GM23338 (cell line): Measurements from ENCODE around the gene SEMA3E. TPM values are rescaled to one million over a fixed set of nuclear protein-coding genes. Genes with fewer than 3 reads are reported as not detected.

Source experiments
- CREB1 ChIP-seq: fragments of 250-450 bp; sonication (Bioruptor Pico); IDR thresholded peaks from 2 replicates; pipeline ENCODE4 v1.5.0; 2020; ENCODE audit warnings: low read depth, mild to moderate bottlenecking, moderate library complexity
- CTCF ChIP-seq, 2 experiments: fragments of 200-600 bp in 1 of 2; sonication (generic) in 1 of 2; conservative IDR thresholded peaks; 2 replicates each; pipeline versions ENCODE4 v1.5.1 to v1.6.1; 2016 to 2017; ENCODE audit warnings: antibody characterized with exemption in 2 of 2, low read depth in 2 of 2, mild to moderate bottlenecking in 2 of 2, moderate library complexity in 1 of 2
- ETS1 ChIP-seq: IDR thresholded peaks from 2 replicates; pipeline ENCODE4 v1.6.1; 2016; ENCODE audit warnings: antibody characterized with exemption
- EZH2 ChIP-seq: fragments of 200-600 bp; sonication (generic); IDR thresholded peaks from one replicate; pipeline ENCODE4 v1.8.0; 2017; ENCODE audit warnings: antibody characterized with exemption, mild to moderate bottlenecking, low read depth; ENCODE audit not compliant: unreplicated experiment
- NANOG ChIP-seq: IDR thresholded peaks from 2 replicates; pipeline ENCODE4 v1.6.1; 2016; ENCODE audit warnings: antibody characterized with exemption, borderline replicate concordance
- ZNF114 ChIP-seq: fragments of 250-450 bp; sonication (Bioruptor Pico); IDR thresholded peaks from 2 replicates; pipeline ENCODE4 v1.5.0; 2020; ENCODE audit warnings: mild to moderate bottlenecking, moderate library complexity
- ZNF331 ChIP-seq: fragments of 250-450 bp; sonication (Bioruptor Pico); IDR thresholded peaks from 2 replicates; pipeline ENCODE4 v1.5.0; 2020; ENCODE audit warnings: low read depth, mild to moderate bottlenecking, moderate library complexity
- ZNF462 ChIP-seq: fragments of 250-450 bp; sonication (Bioruptor Pico); IDR thresholded peaks from 2 replicates; pipeline ENCODE4 v1.5.0; 2020; ENCODE audit warnings: mild to moderate bottlenecking, moderate library complexity
- polyA plus RNA-seq: library from polyadenylated mRNA; unstranded; fragments of >200 nt; fragmentation: Nextera tagmentation; extraction: Ambion mirVana; gene quantifications from 2 replicates; pipeline ENCODE4 v1.2.1, GENCODE V29; 2016
- total RNA-seq: library from RNA; depleted of rRNA; stranded (reverse); fragments of >200 nt; shearing (Covaris generic); gene quantifications from 2 replicates; pipeline ENCODE4 v1.2.3, GENCODE V29; 2014

Gene SEMA3E
- total and polyA plus RNA-seq, 2 experiments from 2014 or later = 5.4 to 15.7 TPM

- TF ChIP-seq ZNF462 (CRISPR knock-in tag) (no peak), NANOG (no peak), ETS1 (no peak), CTCF (conservative IDR thresholded peaks at IDR 0.05; ENCODE audit: low read depth in 2 of 2) (no peak), CREB1 (no peak), ZNF114 (CRISPR knock-in tag) (no peak), EZH2 (no peak), ZNF331 (no peak)
These were observed 86.7 kb downstream of the SEMA3E start (continued) for GRCh38 chr7:83562289-83562688.
